HepG2 (cell line): ENCODE data around the gene MTFP1. TPM values are rescaled to one million over a fixed set of nuclear protein-coding genes. Genes with fewer than 3 reads are reported as not detected.

Source experiments
- ATAC-seq: fragments of 200-7000 bp; cut with Tn5 transposase; 3 replicates; pipeline ENCODE4 v1.9.1; 2020; ENCODE audit warnings: mild to moderate bottlenecking, moderate library complexity
- BruUV-seq: library from RNA; stranded (reverse); fragments of 400-500 nt; replicated peaks from 2 replicates; lab custom pipeline; 2021; lab: Mats Ljungman, UMichigan
- CTCF ChIA-PET: fragments of 300-600 bp; formaldehyde crosslinking; extraction: SDS; loops from one replicate; lab custom pipeline; 2021; ENCODE audit warnings: low total read pairs, inconsistent platforms, low intra/inter-chr PET ratio; lab: Yijun Ruan, JAX
- POLR2A ChIA-PET: fragments of 350-600 bp; sonication (Branson Sonifier 250); formaldehyde crosslinking; loops from one replicate; lab custom pipeline; 2020; ENCODE audit warnings: antibody characterized with exemption, inconsistent platforms; lab: Yijun Ruan, JAX
- DNase-seq: peaks from one replicate; pipeline ENCODE4 v3.0.0-alpha.2; 2015; ENCODE audit warnings: low spot score
- FAIRE-seq: peaks from 3 replicates; lab custom pipeline; 2011; peaks lifted over from hg19 to GRCh38; lab: Jason Lieb, UNC
- H2AFZ ChIP-seq: one replicate; pipeline ENCODE4 v1.6.1; 2011; ENCODE audit warnings: low read length, inconsistent platforms
- H3K27ac ChIP-seq: fragments of 300-600 bp; 3 replicates; pipeline ENCODE4 v1.8.0; 2011; ENCODE audit warnings: mixed run types, mild to moderate bottlenecking, mixed read lengths, low read length, inconsistent platforms; ENCODE audit not compliant: insufficient read depth; ENCODE audit errors: extremely low read length
- H3K27me3 ChIP-seq, 2 experiments: fragments of 200-600 bp in 1 of 2; 2 replicates in 1 of 2; 3 replicates in 1 of 2; pipeline versions ENCODE4 v1.6.0 to v1.8.0; 2011; ENCODE audit warnings: low read length in 2 of 2, mild to moderate bottlenecking in 2 of 2, moderate library complexity in 2 of 2, inconsistent platforms in 1 of 2; ENCODE audit not compliant: insufficient read depth in 2 of 2, control insufficient read depth in 1 of 2
- H3K36me3 ChIP-seq, 2 experiments: fragments of 200-600 bp in 1 of 2; replicated peaks in 1 of 2; 2 replicates in 1 of 2; 3 replicates in 1 of 2; pipeline versions ENCODE4 v1.5.1 to v1.8.0; 2011; ENCODE audit warnings: low read length in 2 of 2, inconsistent platforms in 1 of 2; ENCODE audit not compliant: insufficient read depth in 2 of 2, control insufficient read depth in 1 of 2
- H3K4me1 ChIP-seq: 2 replicates; pipeline ENCODE4 v1.5.1; 2012; ENCODE audit warnings: low read length, inconsistent platforms; ENCODE audit not compliant: insufficient read depth
- H3K4me2 ChIP-seq: 2 replicates; pipeline ENCODE4 v1.6.0; 2011; ENCODE audit warnings: low read depth, low read length, inconsistent platforms
- H3K4me3 ChIP-seq, 3 experiments: fragments of 200-600 bp in 1 of 3; sonication (generic), shearing (Covaris generic) in 1 of 3; replicated peaks in 1 of 3; 2 replicates each; pipeline ENCODE4 v1.5.1; 2011 to 2016; ENCODE audit warnings: low read length in 3 of 3, inconsistent platforms in 2 of 3, low read depth in 2 of 3, mild to moderate bottlenecking in 2 of 3, control low read depth in 1 of 3, mixed read lengths in 1 of 3; ENCODE audit not compliant: insufficient read depth in 1 of 3
- H3K79me2 ChIP-seq: one replicate; pipeline ENCODE4 v1.6.1; 2011; ENCODE audit warnings: low read length, inconsistent platforms; ENCODE audit not compliant: insufficient read depth
- H3K9ac ChIP-seq: 2 replicates; pipeline ENCODE4 v1.6.0; 2011; ENCODE audit warnings: mild to moderate bottlenecking, low read depth, low read length, inconsistent platforms; ENCODE audit not compliant: insufficient read depth
- H3K9me3 ChIP-seq: 2 replicates; pipeline ENCODE4 v1.5.1; 2012; ENCODE audit warnings: mild to moderate bottlenecking, low read length
- H4K20me1 ChIP-seq: 2 replicates; pipeline ENCODE4 v1.6.0; 2011; ENCODE audit warnings: inconsistent platforms, mild to moderate bottlenecking, low read length, moderate library complexity; ENCODE audit not compliant: insufficient read depth
- ATF1 ChIP-seq: IDR thresholded peaks from 2 replicates; pipeline ENCODE4 v1.6.1; 2016; ENCODE audit warnings: mild to moderate bottlenecking, control low read depth
- CEBPB ChIP-seq: IDR thresholded peaks from 2 replicates; pipeline ENCODE4 v1.6.1; 2011; ENCODE audit warnings: low read depth, low read length, improper control_type of control experiment, borderline replicate concordance
- FOXA3 ChIP-seq: IDR thresholded peaks from 2 replicates; pipeline ENCODE4 v1.6.1; 2016; ENCODE audit warnings: missing genetic modification reagents, missing compliant biosample characterization
- FOXO1 ChIP-seq: sonication (generic); formaldehyde crosslinking; IDR thresholded peaks from 2 replicates; pipeline ENCODE4 v1.4.0; 2020; ENCODE audit warnings: missing genetic modification reagents
- HNF4G ChIP-seq, 2 experiments: sonication (generic) in 1 of 2; formaldehyde crosslinking in 1 of 2; IDR thresholded peaks; 2 replicates each; pipeline versions ENCODE4 v1.4.0 to v1.6.1; 2011 to 2020; ENCODE audit warnings: borderline replicate concordance in 2 of 2, low read depth in 2 of 2, mild to moderate bottlenecking in 2 of 2, low read length in 1 of 2, missing genetic modification reagents in 1 of 2, moderate library complexity in 1 of 2
- HNRNPK ChIP-seq: fragments of 200-400 bp; formaldehyde crosslinking; IDR thresholded peaks from 2 replicates; pipeline ENCODE4 v1.6.1; 2018; ENCODE audit warnings: low read length, low read depth, moderate library complexity, mild to moderate bottlenecking; ENCODE audit not compliant: poor library complexity, severe bottlenecking
- JUN ChIP-seq: sonication (generic); formaldehyde crosslinking; IDR thresholded peaks from 2 replicates; pipeline ENCODE4 v1.4.0; 2020; ENCODE audit warnings: mild to moderate bottlenecking, missing genetic modification reagents
- JUND ChIP-seq: sonication (generic); formaldehyde crosslinking; IDR thresholded peaks from 2 replicates; pipeline ENCODE4 v1.8.0; 2022; ENCODE audit warnings: mild to moderate bottlenecking, missing genetic modification reagents
- MXD4 ChIP-seq: IDR thresholded peaks from 2 replicates; pipeline ENCODE4 v1.6.1; 2016; ENCODE audit warnings: mild to moderate bottlenecking, missing biosample characterization, missing genetic modification reagents
- PAXIP1 ChIP-seq: sonication (generic); formaldehyde crosslinking; conservative IDR thresholded peaks from 2 replicates; pipeline ENCODE4 v1.4.0; 2020; ENCODE audit warnings: mild to moderate bottlenecking, missing genetic modification reagents, moderate library complexity
- SALL1 ChIP-seq: sonication (generic); formaldehyde crosslinking; IDR thresholded peaks from 2 replicates; pipeline ENCODE4 v1.8.0; 2022; ENCODE audit warnings: mild to moderate bottlenecking, missing genetic modification reagents
- SAP130 ChIP-seq: IDR thresholded peaks from 2 replicates; pipeline ENCODE4 v1.6.1; 2016; ENCODE audit warnings: low read depth
- TBX2 ChIP-seq: sonication (generic); formaldehyde crosslinking; IDR thresholded peaks from 2 replicates; pipeline ENCODE4 v1.5.0; 2020; ENCODE audit warnings: missing genetic modification reagents, mild to moderate bottlenecking, borderline replicate concordance
- U2AF2 ChIP-seq: fragments of 200-400 bp; formaldehyde crosslinking; IDR thresholded peaks from 2 replicates; pipeline ENCODE4 v1.6.1; 2017; ENCODE audit warnings: low read depth, mild to moderate bottlenecking, low read length
- ZNF350 ChIP-seq: sonication (generic); formaldehyde crosslinking; IDR thresholded peaks from 2 replicates; pipeline ENCODE4 v1.4.0; 2020; ENCODE audit warnings: mild to moderate bottlenecking, low read depth, missing genetic modification reagents, borderline replicate concordance
- ZNF644 ChIP-seq: IDR thresholded peaks from 2 replicates; pipeline ENCODE4 v1.6.1; 2016; ENCODE audit warnings: low read depth
- ZNF652 ChIP-seq: IDR thresholded peaks from 2 replicates; pipeline ENCODE4 v1.6.1; 2016; ENCODE audit warnings: low read depth, borderline replicate concordance
- ZSCAN12 ChIP-seq: sonication (generic); formaldehyde crosslinking; IDR thresholded peaks from 2 replicates; pipeline ENCODE4 v1.9.0; 2021; ENCODE audit warnings: mild to moderate bottlenecking, missing genetic modification reagents
- ZSCAN25 ChIP-seq: sonication (generic); formaldehyde crosslinking; IDR thresholded peaks from 2 replicates; pipeline ENCODE4 v1.8.0; 2022; ENCODE audit warnings: mild to moderate bottlenecking, missing genetic modification reagents
- WGBS: methylation state at CpG from one replicate; pipeline ENCODE4 v1.1.6; 2017; ENCODE audit warnings: low lambda C conversion rate; 5-methylcytosine and 5-hydroxymethylcytosine counted together
- in situ Hi-C: cut with HindIII; loops from 2 replicates; pipeline ENCODE4 v1.10.0; 2017; ENCODE audit warnings: low pct_unique_long_range_greater_than_20kb; ENCODE audit not compliant: extremely low pct_ligation_motif_present
- intact Hi-C: fragments of 100-400 bp; cut with micrococcal nuclease; formaldehyde crosslinking; loops from one replicate; pipeline ENCODE4 v1.10.0; 2022; ENCODE audit not compliant: unreplicated experiment
- polyA plus RNA-seq, 8 experiments: library from polyadenylated mRNA; depleted of rRNA in 3 of 8; stranded (reverse) in 7 of 8; unstranded in 1 of 8; fragments of >200 nt; fragmentation: Illumina TruSeq in 4 of 8; extraction: Trizol in 4 of 8; gene quantifications; 2 replicates each; pipeline versions ENCODE4 v1.2.1 to v1.2.3, GENCODE V29; 2011 to 2016; ENCODE audit warnings: low read depth in 4 of 8, missing spikeins in 1 of 8, mixed read lengths in 1 of 8; ENCODE audit not compliant: insufficient read depth in 1 of 8
- total RNA-seq, 5 experiments: library from RNA; depleted of rRNA; stranded (reverse); fragments of >200 nt; fragmentation: Illumina TruSeq; extraction: Trizol; gene quantifications; 2 replicates each; pipeline ENCODE4 v1.2.3, GENCODE V29; 2016; ENCODE audit warnings: low read depth in 1 of 5

Gene MTFP1
- total and polyA plus RNA-seq, 2 of the 13 experiments (the other 11 are each of a cell fraction or from before 2014, with no cell fraction given): 29.5 to 45.6 TPM

GRCh38 chr22:30416403-30416802, 9.2 kb upstream of the MTFP1 start:
- H3K79me2 ChIP-seq: peaks cover 7% of the 10 kb centered on the region
- BruUV-seq: no TSS peak
- no peak overlapping the region for H3K4me3 ChIP-seq
- intact Hi-C loops: no loop called here
- no peaks in the 10 kb centered on the region for H4K20me1 ChIP-seq
- no peaks in the 10 kb centered on the region for H3K9me3 ChIP-seq
- ATAC-seq (peak; percentile 53), DNase-seq (peak; percentile 70), FAIRE-seq (no peak)
- peaks cover 61% of the 10 kb centered on the region for H3K4me1 ChIP-seq
- H2AFZ ChIP-seq: no peak overlapping the region
- in situ Hi-C loops: no loop called here
- peaks cover 8 to 36% of the 10 kb centered on the region in 2 experiments for H3K36me3 ChIP-seq
- no peak overlapping the region for H3K27ac ChIP-seq
- WGBS: 0% methylated on average over 2 of the region's 2 CpGs
- H3K9ac ChIP-seq: no peak overlapping the region
- no peaks in the 10 kb centered on the region for H3K27me3 ChIP-seq
- peak overlapping the region; percentile 37 for H3K4me2 ChIP-seq
- POLR2A ChIA-PET: interaction anchor here (8.5 kb wide), 1 partner anchor 7 kb away, joined by 42 read pairs; no protein-coding TSS in a partner anchor
- CTCF ChIA-PET: no interaction called here
- TF ChIP-seq FOXO1 (CRISPR knock-in tag) (peak; percentile 30; the same call in 1 of the 2 replicates), ZNF644 (CRISPR knock-in tag) (peak; percentile 61), CEBPB (0 out of 2 replicates have a peak, but pooled peaks have one; percentile 50), HNRNPK (no peak), SAP130 (CRISPR knock-in tag) (peak; percentile 31; the same call in 1 of the 2 replicates), ZSCAN12 (CRISPR knock-in tag) (no peak), MXD4 (CRISPR knock-in tag) (no peak), JUN (CRISPR knock-in tag) (peak; percentile 52; the same call in 1 of the 2 replicates), SALL1 (CRISPR knock-in tag) (0 out of 2 replicates have a peak, but pooled peaks have one; percentile 33), TBX2 (CRISPR knock-in tag) (0 out of 2 replicates have a peak, but pooled peaks have one; percentile 17), FOXA3 (CRISPR knock-in tag) (peak; percentile 11; the same call in 1 of the 2 replicates), ZNF652 (CRISPR knock-in tag) (peak; percentile 70; the same call in 1 of the 2 replicates), PAXIP1 (CRISPR knock-in tag) (peak; percentile 30; the same call in 1 of the 2 replicates), HNF4G (IDR thresholded peaks at IDR 0.05; ENCODE audit: borderline replicate concordance, low read depth, low read length) (peak; percentile 41; the same call in 1 of the 2 replicates), HNF4G (CRISPR knock-in tag; IDR thresholded peaks at IDR 0.05; ENCODE audit: borderline replicate concordance, low read depth) (0 out of 2 replicates have a peak, but pooled peaks have one; percentile 10), ATF1 (no peak), U2AF2 (no peak), JUND (peak; percentile 59), ZNF350 (CRISPR knock-in tag) (0 out of 2 replicates have a peak, but pooled peaks have one; percentile 32), ZSCAN25 (CRISPR knock-in tag) (peak; percentile 89)
